Measurements from ENCODE around the gene RAI1.

RAI1 gene

DNA sequence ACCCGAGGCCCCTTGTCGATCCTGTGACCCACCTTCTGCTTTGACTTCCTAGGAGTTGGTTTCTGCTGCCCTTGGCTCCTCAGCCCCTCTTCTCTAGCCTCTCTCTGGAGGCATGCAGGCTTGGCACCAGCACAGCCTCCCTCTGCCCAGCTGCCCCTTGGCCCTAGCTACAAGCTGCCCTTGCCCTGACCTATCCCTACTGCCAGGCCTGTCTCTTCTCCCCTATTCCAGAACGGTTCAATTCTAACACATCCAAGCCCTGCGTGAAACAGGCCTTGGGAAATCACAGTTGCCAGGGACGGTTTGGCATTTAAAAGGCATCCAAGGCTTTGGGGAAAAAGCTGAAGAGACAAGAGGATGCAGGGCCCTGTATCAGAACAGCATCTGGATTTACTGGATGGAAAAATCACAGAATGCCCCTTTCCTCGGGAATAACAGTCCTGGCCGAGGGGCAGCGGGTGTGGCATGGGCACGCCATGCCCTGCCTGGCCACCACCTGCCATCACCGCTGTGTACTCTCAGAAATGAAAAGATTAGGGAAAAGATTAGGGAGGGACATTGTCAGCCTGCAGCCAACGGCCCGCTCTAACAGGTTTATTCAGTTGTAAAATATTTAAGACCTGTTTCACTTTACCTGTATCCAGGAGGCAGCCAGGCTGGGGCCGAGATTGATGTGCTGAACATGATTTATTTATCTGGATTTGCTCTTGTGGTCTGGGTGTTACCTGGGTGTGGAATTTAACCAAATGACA, 15.8 kb downstream of the RAI1 start:
- DNase-seq (ENCODE audit: low read depth in 4 of 4, low spot score in 1 of 4), result no peak

DNA sequence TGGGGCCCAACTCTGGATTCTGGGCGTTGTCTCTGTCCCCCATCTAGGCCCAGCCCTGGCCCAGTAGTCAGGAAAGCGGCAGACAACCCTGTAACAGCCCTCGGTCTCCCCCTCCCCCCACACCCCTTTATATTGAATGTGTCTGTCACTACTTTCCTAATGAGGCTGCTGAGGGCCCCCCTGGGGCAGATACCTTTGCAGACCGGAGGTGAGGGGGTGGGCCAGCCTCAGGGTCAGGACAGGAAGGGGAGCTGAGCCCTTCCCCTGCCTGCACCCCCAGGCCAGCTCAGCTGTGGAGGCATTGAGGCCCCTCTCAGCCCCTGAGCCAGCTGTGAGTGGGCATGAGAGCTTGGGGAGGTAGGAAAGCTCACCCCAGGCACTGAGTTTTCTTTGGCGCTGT, 17.1 kb downstream of the RAI1 start:
- DNase-seq (ENCODE audit: low read depth in 4 of 4, low spot score in 1 of 4), result no peak

DNA sequence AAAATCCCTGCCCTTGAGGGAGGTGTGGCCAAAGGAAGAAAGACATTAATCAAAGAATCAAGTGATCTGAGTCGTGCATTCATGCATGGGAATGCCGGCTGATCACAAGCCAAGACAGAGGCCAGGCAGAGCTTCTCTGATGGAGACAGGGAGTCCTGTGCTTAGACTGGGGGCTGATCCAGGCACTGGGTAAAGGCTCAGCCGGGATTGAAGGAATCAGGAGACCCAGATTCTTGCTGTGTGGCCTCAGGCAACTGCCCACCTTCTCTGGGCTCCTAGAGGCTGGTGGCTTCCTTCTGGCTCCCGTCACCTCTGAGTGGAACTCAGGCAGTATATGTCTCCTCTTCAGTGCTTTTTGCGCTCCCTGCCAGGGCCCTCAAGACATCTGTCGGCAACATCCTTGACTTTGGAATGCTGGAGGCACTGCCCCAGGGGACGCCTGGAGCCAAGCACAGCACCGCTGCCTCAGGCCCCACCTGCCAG, 17.7 kb downstream of the RAI1 start:
- no peak for DNase-seq (ENCODE audit: low read depth in 4 of 4, low spot score in 1 of 4)

DNA sequence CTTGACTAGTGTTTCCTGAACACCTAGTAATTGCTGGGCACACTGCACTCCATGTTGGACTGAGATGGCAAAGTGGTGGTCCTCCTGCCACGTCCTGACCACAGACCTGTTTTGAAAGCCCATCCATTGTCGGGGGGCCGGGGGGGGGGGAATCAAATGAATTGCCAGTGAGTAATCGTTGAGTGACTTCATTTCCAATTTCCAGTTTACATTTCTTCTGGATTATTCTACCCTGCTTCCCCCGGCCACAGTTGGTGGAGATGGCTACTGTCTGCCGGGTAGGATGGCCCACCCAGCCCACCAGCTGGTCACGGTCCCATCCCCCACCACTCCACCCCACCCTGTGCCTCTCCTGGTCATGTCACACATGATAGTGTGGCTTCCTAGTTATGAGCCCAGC, 18.2 kb downstream of the RAI1 start:
- no peak for DNase-seq (ENCODE audit: low read depth in 4 of 4, low spot score in 1 of 4)

DNA sequence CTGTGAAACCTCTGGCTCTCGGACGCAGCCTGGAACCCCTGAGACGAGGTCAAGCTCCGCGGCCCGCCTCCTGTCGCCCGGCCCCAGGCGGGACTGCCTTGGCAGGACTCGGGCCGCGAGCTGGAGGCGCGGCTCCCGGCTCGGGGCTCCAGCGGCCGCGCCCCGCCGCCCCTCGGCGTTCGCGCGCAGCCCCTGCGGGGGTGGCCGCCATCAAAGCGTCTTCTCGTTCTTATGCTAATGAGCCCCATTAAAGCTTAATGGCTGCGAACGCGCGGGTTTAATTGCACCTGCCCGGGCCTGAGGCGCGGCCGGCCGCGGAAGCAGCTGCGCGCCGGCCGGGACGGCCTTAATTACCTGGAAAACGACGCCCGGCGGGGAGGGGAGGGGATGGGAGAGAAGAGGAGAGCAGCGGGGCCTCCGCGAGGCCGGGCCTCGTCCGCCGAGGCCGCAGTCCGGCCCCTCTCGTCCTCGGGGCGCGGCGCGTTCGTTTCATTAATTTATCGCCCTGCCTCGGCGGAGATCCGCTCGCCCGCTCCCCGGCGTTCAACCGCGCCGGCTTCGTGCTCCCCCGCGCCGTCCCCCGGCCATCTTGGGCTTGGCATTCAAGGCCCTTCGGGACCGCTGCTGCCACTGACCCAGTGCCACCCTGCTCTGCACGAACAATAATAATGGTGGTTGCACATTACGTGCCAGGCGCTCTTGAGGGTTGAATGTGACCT, 19.2 kb downstream of the RAI1 start:
- DNase-seq (ENCODE audit: low read depth in 4 of 4, low spot score in 1 of 4), result no peak

DNA sequence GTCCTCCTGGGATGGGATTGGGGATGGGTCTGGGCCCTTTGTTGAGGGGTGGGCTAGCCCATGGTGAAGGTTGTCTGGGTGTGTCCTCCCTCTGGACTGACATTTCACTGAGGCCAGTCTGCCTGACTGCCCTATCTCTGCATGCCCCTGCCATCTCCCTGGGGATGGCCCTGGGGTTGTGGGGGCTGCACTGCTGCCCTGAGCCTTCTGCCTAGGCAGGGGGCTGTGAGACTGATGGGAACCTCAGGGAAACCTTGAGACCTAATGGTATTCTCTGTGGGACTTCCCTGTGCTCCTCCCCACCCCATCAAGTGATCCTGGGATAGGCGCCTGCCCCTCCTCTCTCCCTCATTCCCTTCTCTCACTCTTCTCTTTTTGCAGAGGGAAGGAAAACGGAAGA, 19.9 kb downstream of the RAI1 start:
- no peak for DNase-seq (ENCODE audit: low read depth in 4 of 4, low spot score in 1 of 4)

DNA sequence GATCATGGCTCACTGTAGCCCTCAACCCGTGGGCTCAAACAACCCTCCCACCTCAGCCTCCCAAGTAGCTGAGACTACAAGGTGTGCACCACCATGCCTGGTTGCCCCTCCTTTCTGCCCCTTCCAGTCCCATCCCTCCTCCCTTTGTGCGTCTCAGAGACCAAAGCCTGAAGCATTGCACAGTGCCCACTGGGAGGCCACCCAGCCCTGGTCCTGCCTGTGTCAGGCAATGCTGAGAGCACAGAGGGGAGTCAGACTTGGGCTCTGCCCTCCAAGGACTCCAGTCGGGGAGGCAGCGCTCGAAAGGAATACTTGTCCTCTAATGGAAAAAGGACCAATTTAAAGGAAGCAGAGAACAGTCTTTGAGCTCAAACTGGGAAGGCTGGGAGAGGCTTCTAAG, 20.4 kb downstream of the RAI1 start:
- DNase-seq (ENCODE audit: low read depth in 4 of 4, low spot score in 1 of 4), result no peak

DNA sequence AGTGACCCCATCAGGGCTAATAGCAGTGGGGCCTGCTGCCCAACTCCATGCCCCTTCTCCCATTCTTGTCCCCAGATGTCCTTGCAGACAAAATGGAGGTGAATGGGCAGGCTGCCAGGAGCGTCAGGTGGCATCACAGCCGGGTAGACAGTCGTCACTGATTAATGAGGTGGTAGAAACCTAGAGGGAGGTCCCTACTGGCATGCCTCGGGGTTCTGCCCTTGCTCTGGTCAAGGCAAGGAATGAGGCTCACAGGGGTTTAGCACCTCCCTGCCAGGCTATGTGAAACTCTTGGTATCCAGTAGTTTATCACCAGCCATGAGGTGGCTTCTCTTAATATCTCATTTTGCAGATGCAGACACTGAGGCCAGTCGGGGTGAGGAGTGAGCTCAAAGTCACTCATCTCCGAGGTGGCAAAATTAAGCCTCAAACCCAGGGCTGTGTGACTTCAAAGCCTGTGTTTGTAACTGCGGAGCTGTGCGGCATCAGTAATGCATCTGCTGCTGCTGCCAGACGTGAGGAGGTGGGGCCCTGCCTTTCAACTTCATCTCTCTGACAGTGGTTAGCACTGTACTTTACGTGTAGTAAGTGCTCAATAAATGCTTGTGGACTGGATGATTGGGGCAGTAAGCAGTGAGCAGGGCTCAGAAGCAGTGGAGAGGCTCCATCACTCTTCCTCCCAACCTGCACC, 21.3 kb downstream of the RAI1 start:
- no peak for DNase-seq (ENCODE audit: low read depth in 4 of 4, low spot score in 1 of 4)

DNA sequence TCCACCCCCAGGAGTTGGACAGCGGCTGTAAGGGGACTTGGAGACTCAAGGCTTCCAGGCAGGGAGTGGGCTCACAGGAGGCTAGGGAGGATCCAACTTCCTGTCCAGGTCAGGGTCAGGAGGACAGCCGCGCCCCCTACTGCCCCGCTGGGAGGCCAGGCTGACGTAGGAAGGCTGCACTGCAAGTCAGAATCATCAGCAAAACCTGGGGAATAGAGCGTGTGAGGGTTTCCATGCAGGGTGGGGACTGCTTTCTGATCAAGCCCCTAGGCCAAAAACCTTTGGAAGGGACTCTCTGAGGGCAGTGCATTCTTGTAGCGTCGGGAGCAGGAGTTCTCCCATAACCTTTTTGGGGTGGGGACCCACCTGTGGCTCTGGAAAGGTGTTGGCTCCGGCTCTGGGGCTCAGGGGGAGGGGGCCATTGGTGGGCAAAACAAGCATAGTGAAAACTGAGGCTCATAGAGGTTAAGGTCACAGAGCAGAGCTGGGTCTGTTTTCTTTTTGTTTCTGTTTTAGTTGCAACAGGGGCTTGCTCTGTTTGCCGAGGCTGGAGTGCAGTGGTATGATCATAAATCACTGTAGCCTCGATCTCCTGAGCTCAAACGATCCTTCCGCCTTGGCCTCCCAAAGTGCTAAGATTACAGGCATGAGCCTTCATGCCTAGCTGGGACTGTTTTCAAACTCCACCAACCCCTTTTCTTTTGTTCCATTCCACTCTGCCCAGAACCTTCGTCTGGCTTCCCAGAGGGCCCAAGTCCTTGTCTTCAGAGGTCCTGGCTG, 22.1 kb downstream of the RAI1 start:
- DNase-seq (ENCODE audit: low read depth in 4 of 4, low spot score in 1 of 4), result no peak

DNA sequence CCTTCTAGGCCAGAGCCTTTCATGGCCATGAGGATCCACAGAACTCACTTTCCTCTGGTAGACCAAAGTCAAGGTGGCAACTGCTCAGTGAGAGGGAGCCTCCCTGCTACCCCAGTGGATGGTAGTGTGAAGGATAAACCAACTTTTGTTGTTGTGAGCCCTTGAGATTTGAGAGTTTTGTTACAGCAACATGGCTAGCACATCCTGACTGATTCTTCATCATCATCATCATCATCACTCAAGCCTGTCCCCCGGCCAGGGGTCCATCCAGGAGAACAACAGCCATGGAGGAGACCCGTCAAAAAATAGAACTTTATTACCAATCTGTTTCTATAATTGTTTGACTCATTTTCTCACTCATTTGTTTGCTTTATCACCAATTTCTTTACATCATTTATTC, 23.7 kb downstream of the RAI1 start:
- no peak for DNase-seq (ENCODE audit: low read depth in 4 of 4, low spot score in 1 of 4)

DNA sequence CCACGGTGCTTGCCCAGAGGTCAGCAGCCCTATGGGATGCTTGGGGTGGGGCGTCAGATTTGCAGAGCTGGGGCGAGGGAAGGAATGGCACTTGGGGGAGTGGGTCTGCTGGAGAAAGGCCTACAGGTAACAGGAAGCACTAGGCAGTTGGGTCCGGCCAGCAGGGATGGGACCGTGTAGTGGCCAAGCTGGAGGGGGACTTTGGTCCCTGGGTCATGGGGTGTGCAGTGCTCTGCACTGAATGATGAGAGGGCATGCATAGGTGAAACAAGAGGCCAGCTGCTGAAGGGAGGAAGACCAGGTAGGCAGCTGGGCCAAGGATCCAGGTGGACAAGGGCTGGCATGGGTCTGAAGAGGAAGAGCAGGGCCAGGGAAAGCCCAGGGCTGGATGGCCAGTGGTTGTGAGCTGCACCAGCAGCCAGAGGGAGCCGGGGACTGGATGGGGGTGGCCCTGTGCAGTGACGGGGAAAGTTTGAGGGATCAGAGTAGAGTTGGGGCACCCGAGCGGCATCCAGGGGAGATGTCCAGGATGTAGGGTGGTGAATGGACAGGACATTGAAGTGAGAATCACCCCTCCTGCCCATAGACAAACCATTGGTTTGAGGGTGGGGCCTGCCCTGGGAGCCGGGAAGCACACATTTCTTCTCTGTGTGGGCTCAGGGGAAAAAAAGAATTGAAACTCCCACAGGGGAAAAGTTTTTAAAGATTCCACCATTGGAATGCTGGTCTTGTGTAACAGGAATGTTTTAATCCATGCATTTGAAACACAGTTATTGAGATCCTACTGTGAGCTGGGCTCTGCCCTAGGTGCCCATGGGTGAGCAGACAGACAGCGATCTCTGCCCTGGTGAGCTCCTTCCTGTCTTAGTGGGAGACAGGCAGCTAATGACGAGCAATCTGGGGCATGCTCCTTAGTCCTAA, 25.1 kb downstream of the RAI1 start:
- no peak for DNase-seq (ENCODE audit: low read depth in 4 of 4, low spot score in 1 of 4)

DNA sequence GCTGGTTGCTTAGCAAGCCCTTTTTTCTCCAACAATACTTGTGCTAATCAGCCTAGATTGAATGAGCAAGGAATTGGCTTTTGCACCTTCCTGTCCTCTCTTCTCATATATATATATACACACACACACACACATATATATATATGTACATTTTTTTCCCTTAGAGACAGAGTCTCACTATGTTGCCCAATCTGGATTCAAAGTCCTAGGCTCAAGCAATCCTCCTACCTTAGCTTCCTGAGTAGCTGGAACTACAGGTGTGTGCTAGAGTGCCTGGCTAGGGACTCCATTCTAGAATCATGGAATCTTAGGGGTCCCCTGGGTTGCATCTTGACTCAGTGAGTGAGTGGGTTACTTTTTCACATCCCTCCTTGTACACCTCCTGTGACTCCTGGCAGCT, 27.0 kb downstream of the RAI1 start:
- DNase-seq (ENCODE audit: low read depth in 4 of 4, low spot score in 1 of 4), result no peak

DNA sequence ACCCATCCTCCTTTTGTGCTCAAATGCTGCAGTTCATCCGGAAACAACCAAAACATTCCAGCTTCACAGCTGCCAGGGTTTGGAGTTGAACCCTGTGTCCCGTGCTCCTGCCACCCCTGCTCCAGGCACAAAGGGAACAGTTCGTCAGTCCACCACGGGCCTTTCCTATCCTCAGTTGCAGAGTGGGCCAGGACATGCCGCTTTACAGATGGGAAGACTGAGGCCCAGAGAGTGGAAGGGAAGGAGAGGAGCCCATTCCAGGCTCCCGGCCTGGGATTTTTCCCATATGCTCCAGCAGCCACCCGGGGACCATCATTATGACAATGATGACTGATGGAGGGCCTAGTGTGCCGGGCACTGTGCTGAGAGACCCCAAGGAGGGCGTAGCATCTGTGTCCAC, 27.6 kb downstream of the RAI1 start:
- DNase-seq (ENCODE audit: low read depth in 4 of 4, low spot score in 1 of 4), result no peak

DNA sequence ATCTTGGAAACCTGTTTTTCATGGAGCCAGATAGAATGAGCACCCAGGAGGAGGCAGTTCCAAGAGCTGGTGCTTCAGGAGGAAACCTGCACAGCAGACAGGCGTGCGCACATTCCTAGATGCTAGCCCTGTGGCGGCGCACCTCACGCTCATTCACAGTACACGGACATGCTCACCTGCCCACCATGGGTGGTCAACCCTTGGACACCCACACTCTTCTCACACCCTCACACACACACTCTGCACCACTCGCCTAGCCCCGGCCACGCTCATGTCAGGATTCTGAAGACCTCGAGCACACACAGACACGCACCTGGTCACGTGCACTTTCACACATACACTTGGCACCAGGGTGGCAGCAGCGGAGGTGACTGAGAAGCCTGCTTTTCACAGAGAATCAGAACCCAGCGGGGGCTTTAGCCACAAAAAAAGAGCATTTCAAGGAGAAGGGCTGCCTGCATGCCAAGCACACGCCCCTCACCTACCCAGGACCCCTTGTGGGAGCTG, 28.6 kb downstream of the RAI1 start:
- DNase-seq (ENCODE audit: low read depth in 4 of 4, low spot score in 1 of 4), result no peak

DNA sequence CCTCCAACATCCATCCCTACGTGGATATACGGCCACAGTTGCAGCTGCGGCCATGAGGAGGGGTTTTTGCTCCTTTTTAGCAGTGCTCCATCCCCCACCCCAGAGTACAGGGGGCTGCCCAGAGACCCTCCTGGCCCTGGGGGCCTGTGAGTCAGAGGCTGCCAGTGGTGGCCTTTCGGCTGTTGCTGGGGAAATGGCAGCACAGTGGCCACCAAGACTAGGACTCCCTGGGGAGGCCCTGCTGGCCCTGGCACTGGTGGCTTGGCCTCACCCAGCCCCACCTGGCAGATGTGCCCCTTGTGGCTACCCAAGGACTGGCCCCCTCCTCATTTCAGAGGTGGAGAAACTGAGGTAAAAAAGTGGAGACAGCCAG, 29.1 kb downstream of the RAI1 start:
- DNase-seq (ENCODE audit: low read depth in 4 of 4, low spot score in 1 of 4), result no peak

DNA sequence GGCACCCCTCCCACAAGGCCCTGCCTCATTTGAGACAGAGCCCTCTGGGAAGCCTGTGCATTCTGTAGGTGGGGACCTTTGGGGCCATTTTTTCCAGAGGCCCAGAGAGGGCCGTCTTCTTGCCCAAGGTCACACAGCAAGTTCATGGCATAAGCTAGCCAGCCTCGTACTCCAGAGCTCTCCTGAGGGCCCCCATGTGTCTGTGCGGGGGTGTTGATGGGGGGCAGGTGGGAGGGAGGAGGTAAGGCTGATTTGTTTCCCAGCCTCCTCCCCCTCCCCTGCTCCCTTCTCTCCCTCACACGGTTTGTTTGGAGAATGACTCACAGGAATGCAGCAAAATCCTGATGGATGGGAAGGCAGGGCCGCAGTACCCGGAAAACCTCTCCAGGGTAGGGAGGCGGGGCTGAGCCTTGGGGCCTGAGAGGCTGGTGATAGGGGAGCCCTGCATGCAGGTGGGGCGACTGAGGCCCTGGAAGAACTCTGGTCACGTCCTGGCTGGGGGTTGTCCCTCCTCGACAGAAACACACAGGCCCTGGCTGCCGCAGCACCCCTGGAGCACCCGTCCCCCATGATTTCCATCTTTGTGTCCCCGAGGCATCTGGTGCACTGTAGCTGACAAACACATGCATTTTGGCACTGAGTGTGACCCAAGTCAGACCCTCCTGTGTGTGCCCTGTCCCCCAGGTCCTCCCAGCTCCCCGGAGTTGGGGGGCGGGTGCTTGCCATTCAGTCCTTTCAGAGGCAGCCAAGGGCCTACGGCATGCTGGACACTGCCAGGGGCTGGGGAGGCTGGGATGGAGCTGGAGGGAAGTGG, 29.7 kb downstream of the RAI1 start:
- no peak for DNase-seq (ENCODE audit: low read depth in 4 of 4, low spot score in 1 of 4)

DNA sequence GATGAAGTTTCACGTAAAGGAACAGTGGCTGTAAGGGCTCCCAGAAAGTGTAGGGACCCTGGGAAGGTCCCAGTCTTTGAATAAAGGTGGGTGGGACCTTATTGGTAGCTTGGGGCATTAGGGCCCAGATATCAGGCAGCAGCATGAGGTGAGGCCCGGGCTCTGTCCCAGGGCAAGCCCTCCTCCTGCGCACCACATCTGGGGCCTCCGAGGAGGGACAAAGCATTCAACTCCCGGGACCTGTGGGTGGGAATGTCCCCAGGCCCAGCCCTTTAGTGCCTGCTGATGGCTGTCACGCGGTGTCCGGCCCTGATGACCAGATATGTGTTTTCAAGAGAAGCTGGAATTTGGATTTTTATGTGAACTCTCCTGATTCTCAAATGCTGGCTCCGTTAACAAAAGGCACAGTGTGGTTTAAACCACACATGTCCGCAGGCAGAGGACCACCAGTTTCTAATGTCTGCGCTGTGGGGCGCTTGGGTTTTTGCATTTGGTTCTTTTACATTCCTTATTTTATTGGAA, 30.4 kb downstream of the RAI1 start:
- no peak for DNase-seq (ENCODE audit: low read depth in 4 of 4, low spot score in 1 of 4)

DNA sequence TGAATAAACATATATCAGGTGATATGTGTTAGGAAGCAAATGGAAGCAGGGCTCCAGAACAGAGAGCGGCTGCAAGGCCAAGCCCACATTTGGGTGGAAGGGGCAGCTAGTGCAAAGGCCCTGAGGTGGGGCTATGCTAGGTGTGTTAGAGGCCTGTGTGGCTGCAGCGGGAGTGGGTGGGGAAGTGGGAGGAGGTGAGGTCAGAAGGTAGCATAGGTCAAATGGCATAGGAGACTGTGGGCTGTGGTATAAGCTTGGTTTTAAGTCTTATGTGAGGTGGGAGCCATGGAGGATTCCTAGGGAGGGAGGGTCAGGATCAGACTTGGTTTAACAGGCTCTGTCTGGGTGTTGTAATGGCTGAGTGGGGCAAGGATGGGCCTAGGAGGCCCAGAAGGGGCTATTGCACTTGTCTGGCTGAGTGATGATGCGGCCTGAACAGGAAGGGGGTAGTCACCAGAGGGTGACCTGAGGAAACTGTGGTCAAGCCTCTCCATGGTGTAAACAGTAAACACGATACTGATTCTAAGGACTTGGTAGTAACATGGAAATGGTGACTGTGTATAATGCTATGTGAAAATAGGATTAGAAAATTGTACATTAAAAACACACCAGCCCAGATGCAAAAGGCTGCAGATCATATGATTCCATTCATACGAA, 31.1 kb downstream of the RAI1 start:
- DNase-seq (ENCODE audit: low read depth in 4 of 4, low spot score in 1 of 4), result no peak

DNA sequence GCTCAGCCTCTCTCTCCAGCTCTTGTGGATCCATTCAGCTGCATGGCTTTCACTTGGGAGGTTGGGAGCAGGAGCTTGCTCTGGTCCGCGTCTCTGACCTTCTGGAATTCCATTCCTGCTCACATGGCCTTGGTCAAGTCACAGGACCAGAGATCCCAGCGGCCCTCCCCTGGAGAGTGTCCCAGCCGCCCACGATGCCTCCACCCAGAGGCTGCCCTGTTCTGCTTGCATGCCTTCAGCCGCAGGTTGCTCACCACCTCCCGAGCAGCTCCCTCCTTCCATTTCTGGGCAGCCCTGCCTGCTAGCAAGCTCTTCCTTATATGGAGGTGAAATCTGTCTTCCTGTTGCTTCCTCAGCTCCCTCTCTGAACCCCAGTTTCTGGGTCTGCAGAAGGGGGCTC, 32.6 kb downstream of the RAI1 start:
- DNase-seq (ENCODE audit: low read depth in 4 of 4, low spot score in 1 of 4), result no peak
